CD4-positive, alpha-beta T cell (primary cell): ENCODE results near the gene SNAP47. TPM values are rescaled to one million over a fixed set of nuclear protein-coding genes. Genes with fewer than 3 reads are reported as not detected.
"Not testable (repeated sequence)": the region's sequence is repeated elsewhere in the genome, so short reads cannot be mapped to it uniquely, and the experiment has no call there.

Experiments
- ATAC-seq: fragments of 200-7000 bp; cut with Tn5 transposase; one replicate; pipeline ENCODE4 v1.10.0; 2022; ENCODE audit warnings: mild to moderate bottlenecking; ENCODE audit not compliant: poor library complexity
- CTCF ChIA-PET: fragments of 350-600 bp; sonication (Branson Sonifier 250); formaldehyde crosslinking; loops from one replicate; lab custom pipeline; 2021; ENCODE audit warnings: antibody characterized with exemption, inconsistent platforms; lab: Charles Lee
- POLR2A ChIA-PET: fragments of 350-600 bp; sonication (Branson Sonifier 250); formaldehyde crosslinking; loops from one replicate; lab custom pipeline; 2021; ENCODE audit warnings: antibody characterized with exemption, inconsistent platforms; lab: Charles Lee
- DNase-seq, 14 experiments: peaks; one replicate each; pipeline ENCODE4 v3.0.0-alpha.2; 2013 to 2020; ENCODE audit warnings: mixed read lengths in 2 of 14
- H3K27ac ChIP-seq, 2 donors: one replicate each; pipeline versions ENCODE4 v1.5.1 to v1.7.0; 2013; ENCODE audit warnings: low read length in 2 of 2, low read depth in 1 of 2, mild to moderate bottlenecking in 1 of 2
- H3K27me3 ChIP-seq, 2 experiments: 1 replicate in 1 of 2; 2 replicates in 1 of 2; pipeline versions ENCODE4 v1.6.1 to v1.7.0; 2013; ENCODE audit warnings: low read length in 2 of 2, control low read depth in 1 of 2, mild to moderate bottlenecking in 1 of 2, moderate library complexity in 1 of 2; ENCODE audit not compliant: insufficient read depth in 2 of 2, control insufficient read depth in 1 of 2
- H3K36me3 ChIP-seq: one replicate; pipeline ENCODE4 v1.6.1; 2013; ENCODE audit warnings: low read length, control low read depth; ENCODE audit not compliant: insufficient read depth
- H3K4me1 ChIP-seq: one replicate; pipeline ENCODE4 v1.6.1; 2013; ENCODE audit warnings: low read length, control low read depth; ENCODE audit not compliant: insufficient read depth
- H3K4me3 ChIP-seq: one replicate; pipeline ENCODE4 v1.5.1; 2013; ENCODE audit warnings: mild to moderate bottlenecking, low read length, moderate library complexity
- H3K9me3 ChIP-seq, 2 experiments: 1 replicate in 1 of 2; 2 replicates in 1 of 2; pipeline versions ENCODE4 v1.6.1 to v1.7.0; 2013; ENCODE audit warnings: low read length in 2 of 2, mild to moderate bottlenecking in 2 of 2, control low read depth in 1 of 2, moderate library complexity in 1 of 2; ENCODE audit not compliant: control insufficient read depth in 1 of 2, insufficient read depth in 1 of 2
- H3K27ac Mint-ChIP-seq: one replicate; pipeline ENCODE4 v1.8.0; 2020; ENCODE audit warnings: mixed read lengths
- H3K27me3 Mint-ChIP-seq: one replicate; pipeline ENCODE4 v1.8.0; 2021; ENCODE audit warnings: mixed read lengths
- H3K36me3 Mint-ChIP-seq: one replicate; pipeline ENCODE4 v1.8.0; 2021; ENCODE audit warnings: low read depth, mixed read lengths
- H3K4me1 Mint-ChIP-seq: one replicate; pipeline ENCODE4 v1.8.0; 2021; ENCODE audit warnings: low read depth, mixed read lengths
- H3K4me3 Mint-ChIP-seq: one replicate; pipeline ENCODE4 v1.8.0; 2020; ENCODE audit warnings: mild to moderate bottlenecking, mixed read lengths
- H3K9me3 Mint-ChIP-seq: one replicate; pipeline ENCODE4 v1.8.0; 2020; ENCODE audit warnings: mixed read lengths
- intact Hi-C, 2 experiments: fragments of 100-400 bp; cut with DNase I in 1 of 2; cut with micrococcal nuclease in 1 of 2; formaldehyde crosslinking; loops; one replicate each; pipeline versions ENCODE4 v1.15.1 to v1.9.0; 2023 to 2025; cut with DNase I, micrococcal nuclease
- total RNA-seq, 174 experiments: library from RNA in 2 of 174; stranded (reverse) in 2 of 174; gene quantifications; one replicate each; pipeline ENCODE4 v1.2.3 and lab custom pipeline; 2021 to 2026
- TF ChIP-seq, protein P1 (sequence below): fragments of 200-600 bp; IDR thresholded peaks from one replicate; pipeline ENCODE4 v1.8.0; 2022; ENCODE audit warnings: antibody characterized with exemption, mild to moderate bottlenecking

Gene SNAP47
- total RNA-seq, 2 experiments from 2014 or later, result 12.8 to 14.0 TPM

DNA sequence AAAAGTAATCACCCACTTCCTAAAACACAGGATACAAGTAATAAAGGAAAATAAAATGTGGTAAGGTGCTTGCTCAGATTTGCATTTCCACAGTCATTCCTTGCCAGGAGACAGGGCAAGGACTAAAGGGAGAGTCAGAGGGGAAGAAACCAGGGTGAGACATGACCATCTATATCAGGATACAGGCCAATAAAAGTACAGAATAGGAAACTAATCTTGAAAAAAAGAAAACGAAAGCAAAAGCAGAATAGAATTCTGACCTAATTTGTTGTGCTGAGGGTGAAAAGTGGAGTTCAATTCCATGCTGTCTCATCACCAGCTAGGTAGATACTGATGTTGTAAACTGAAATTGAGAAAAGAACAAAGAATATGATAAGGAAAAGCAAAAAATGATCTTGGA lies 27.4 kb upstream of the SNAP47 start:
- no peak overlapping the region for H3K27ac Mint-ChIP-seq
- Histone ChIP-seq H3K27ac (no peak overlapping the region), H3K27me3 (no peaks in the 10 kb centered on the region), H3K9me3 (peaks cover 0 to 8% of the 10 kb centered on the region in 2 experiments), H3K4me1 (no peaks in the 10 kb centered on the region), H3K4me3 (no peak overlapping the region), H3K36me3 (no peaks in the 10 kb centered on the region)
- H3K9me3 Mint-ChIP-seq, result peaks cover 9% of the 10 kb centered on the region
- intact Hi-C loops, result no loop called here
- no peak overlapping the region for H3K4me3 Mint-ChIP-seq
- ChIA-PET POLR2A (interaction anchor here (0.8 kb wide), 1 partner anchor 119 kb away, joined by 4 read pairs; no protein-coding TSS in a partner anchor), CTCF (no interaction called here)
- H3K4me1 Mint-ChIP-seq, result peaks cover 8% of the 10 kb centered on the region
- DNase-seq (peak in 1 of 14 experiments; percentile 42), ATAC-seq (no peak)
- H3K36me3 Mint-ChIP-seq, result peaks cover 18% of the 10 kb centered on the region
- H3K27me3 Mint-ChIP-seq, result no peaks in the 10 kb centered on the region
- TF ChIP-seq, protein P1, sequence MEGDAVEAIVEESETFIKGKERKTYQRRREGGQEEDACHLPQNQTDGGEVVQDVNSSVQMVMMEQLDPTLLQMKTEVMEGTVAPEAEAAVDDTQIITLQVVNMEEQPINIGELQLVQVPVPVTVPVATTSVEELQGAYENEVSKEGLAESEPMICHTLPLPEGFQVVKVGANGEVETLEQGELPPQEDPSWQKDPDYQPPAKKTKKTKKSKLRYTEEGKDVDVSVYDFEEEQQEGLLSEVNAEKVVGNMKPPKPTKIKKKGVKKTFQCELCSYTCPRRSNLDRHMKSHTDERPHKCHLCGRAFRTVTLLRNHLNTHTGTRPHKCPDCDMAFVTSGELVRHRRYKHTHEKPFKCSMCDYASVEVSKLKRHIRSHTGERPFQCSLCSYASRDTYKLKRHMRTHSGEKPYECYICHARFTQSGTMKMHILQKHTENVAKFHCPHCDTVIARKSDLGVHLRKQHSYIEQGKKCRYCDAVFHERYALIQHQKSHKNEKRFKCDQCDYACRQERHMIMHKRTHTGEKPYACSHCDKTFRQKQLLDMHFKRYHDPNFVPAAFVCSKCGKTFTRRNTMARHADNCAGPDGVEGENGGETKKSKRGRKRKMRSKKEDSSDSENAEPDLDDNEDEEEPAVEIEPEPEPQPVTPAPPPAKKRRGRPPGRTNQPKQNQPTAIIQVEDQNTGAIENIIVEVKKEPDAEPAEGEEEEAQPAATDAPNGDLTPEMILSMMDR, result no peak

DNA sequence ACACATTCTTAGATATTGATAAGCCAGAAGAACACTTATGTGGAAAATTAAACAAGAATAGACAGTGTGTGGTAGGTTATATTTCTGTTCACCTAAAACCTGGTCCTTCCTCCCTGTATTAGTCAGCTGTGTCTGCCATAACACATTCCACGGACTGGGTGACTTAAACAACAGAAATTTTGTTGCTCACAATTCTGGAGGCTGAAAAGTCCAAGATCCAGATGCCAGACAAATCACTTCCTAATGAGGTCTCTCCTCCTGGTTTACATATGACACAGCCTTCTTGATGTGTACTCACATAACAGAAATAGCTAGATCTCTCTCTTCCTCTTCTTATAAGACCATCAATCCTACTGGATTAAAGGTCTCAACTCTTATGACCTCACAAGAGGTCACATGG lies 25.8 kb upstream of the SNAP47 start:
- Histone ChIP-seq H3K36me3 (no peaks in the 10 kb centered on the region), H3K4me1 (no peaks in the 10 kb centered on the region), H3K27me3 (no peaks in the 10 kb centered on the region), H3K9me3 (peaks cover 0 to 18% of the 10 kb centered on the region in 2 experiments), H3K27ac (no peak overlapping the region), H3K4me3 (no peak overlapping the region)
- ATAC-seq, result no peak
- Mint-ChIP-seq H3K27me3 (no peaks in the 10 kb centered on the region), H3K4me1 (peaks cover 8% of the 10 kb centered on the region), H3K36me3 (peaks cover 6% of the 10 kb centered on the region), H3K27ac (no peak overlapping the region), H3K4me3 (no peak overlapping the region), H3K9me3 (peaks cover 11% of the 10 kb centered on the region)
- no peak for DNase-seq
- intact Hi-C loops, result no loop called here
- TF ChIP-seq, protein P1, result no peak
- ChIA-PET CTCF (interaction anchor here (0.7 kb wide), 1 partner anchor 79 kb away, joined by 3 read pairs; no protein-coding TSS in a partner anchor), POLR2A (no interaction called here)

DNA sequence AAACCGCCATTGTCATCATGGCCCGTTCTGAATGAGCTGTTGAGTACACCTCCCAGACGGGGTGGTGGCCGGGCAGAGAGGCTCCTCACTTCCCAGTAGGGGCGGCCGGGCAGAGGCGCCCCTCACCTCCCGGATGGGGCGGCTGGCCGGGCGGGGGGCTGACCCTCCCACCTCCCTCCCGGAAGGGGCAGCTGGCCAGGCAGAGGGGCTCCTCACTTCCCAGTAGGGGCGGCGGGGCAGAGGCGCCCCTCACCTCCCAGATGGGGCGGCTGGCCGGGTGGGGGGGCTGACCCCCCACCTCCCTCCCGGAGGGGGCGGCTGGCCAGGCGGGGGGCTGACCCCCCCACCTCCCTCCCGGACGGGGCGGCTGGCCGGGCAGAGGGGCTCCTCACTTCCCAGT lies 24.8 kb upstream of the SNAP47 start:
- H3K4me1 ChIP-seq, H3K27ac Mint-ChIP-seq, H3K27ac ChIP-seq, H3K36me3 Mint-ChIP-seq, intact Hi-C loops, CTCF ChIA-PET, POLR2A ChIA-PET, H3K36me3 ChIP-seq, H3K27me3 Mint-ChIP-seq, H3K4me3 Mint-ChIP-seq, DNase-seq, H3K4me1 Mint-ChIP-seq, H3K27me3 ChIP-seq, H3K4me3 ChIP-seq, ATAC-seq: not testable (repeated sequence)
- peaks cover 14% of the 10 kb centered on the region for H3K9me3 Mint-ChIP-seq
- peaks cover 0 to 18% of the 10 kb centered on the region in 2 experiments for H3K9me3 ChIP-seq

DNA sequence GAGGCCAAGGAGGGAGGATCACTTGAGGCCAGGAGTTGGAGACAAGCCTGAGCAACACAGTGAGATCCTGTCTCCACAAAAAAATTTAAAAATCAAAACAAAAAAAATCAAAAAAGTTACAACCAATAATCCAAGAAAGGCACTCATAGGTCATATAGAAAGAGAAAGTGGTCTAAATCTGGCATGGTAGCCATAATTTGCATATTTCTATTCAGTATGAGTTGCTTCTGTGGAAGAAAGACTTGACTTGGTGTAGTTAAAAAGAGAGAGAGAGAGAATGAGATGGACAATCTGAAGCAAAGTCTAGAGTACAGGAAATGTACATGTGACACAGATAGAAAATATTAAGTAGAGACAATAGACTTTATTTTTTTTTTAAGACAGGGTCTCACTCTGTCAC lies 22.6 kb upstream of the SNAP47 start:
- H3K27me3 ChIP-seq, result no peaks in the 10 kb centered on the region
- CTCF ChIA-PET, result no interaction called here
- no peak overlapping the region for H3K4me3 Mint-ChIP-seq
- TF ChIP-seq, protein P1, result no peak
- H3K36me3 Mint-ChIP-seq, result peaks cover 12% of the 10 kb centered on the region
- intact Hi-C loops, result no loop called here
- POLR2A ChIA-PET, result no interaction called here
- no peak overlapping the region for H3K27ac Mint-ChIP-seq
- no peak overlapping the region for H3K27ac ChIP-seq
- peaks cover 14% of the 10 kb centered on the region for H3K9me3 Mint-ChIP-seq
- DNase-seq (no peak), ATAC-seq (no peak)
- no peaks in the 10 kb centered on the region for H3K27me3 Mint-ChIP-seq
- no peaks in the 10 kb centered on the region for H3K36me3 ChIP-seq
- H3K4me1 ChIP-seq, result no peaks in the 10 kb centered on the region
- H3K4me1 Mint-ChIP-seq, result peaks cover 6% of the 10 kb centered on the region
- no peak overlapping the region for H3K4me3 ChIP-seq
- peaks cover 0 to 19% of the 10 kb centered on the region in 2 experiments for H3K9me3 ChIP-seq
